CD4-positive, alpha-beta T cell treated with Interleukin-6 at 100 ng/mL for 8 hours (primary cell): ENCODE data around the gene CNTNAP2.

Source experiments
- DNase-seq: peaks from one replicate; pipeline ENCODE4 v3.0.0-alpha.2; 2020; ENCODE audit warnings: mixed read lengths, low spot score

CNTNAP2 gene

GRCh38 chr7:147251751-147252325 is 1135.2 kb downstream of the CNTNAP2 start:
- no peak for DNase-seq

- DNase-seq = no peak
Measured at GRCh38 chr7:147261693-147262092, 1145.1 kb downstream of the CNTNAP2 start.

GRCh38 chr7:147265528-147265927 is 1148.9 kb downstream of the CNTNAP2 start:
- DNase-seq = no peak

GRCh38 chr7:147276106-147276505 is 1159.5 kb downstream of the CNTNAP2 start:
- no peak for DNase-seq

GRCh38 chr7:147276783-147277370 is 1160.3 kb downstream of the CNTNAP2 start:
- DNase-seq = no peak

- no peak for DNase-seq
Measured at GRCh38 chr7:147279514-147279913, 1162.9 kb downstream of the CNTNAP2 start.

GRCh38 chr7:147279964-147280374 is 1163.4 kb downstream of the CNTNAP2 start:
- DNase-seq = no peak

GRCh38 chr7:147282204-147282603 is 1165.6 kb downstream of the CNTNAP2 start:
- DNase-seq = no peak

GRCh38 chr7:147296201-147296600 is 1179.6 kb downstream of the CNTNAP2 start:
- no peak for DNase-seq

GRCh38 chr7:147296986-147297385 is 1180.4 kb downstream of the CNTNAP2 start:
- no peak for DNase-seq

GRCh38 chr7:147298611-147299043 is 1182.0 kb downstream of the CNTNAP2 start:
- DNase-seq = no peak

GRCh38 chr7:147300293-147300692 is 1183.7 kb downstream of the CNTNAP2 start:
- DNase-seq = no peak

GRCh38 chr7:147304376-147304775 is 1187.8 kb downstream of the CNTNAP2 start:
- no peak for DNase-seq

- DNase-seq = no peak
Measured at GRCh38 chr7:147305827-147306226, 1189.2 kb downstream of the CNTNAP2 start.

GRCh38 chr7:147308539-147308938 is 1191.9 kb downstream of the CNTNAP2 start:
- no peak for DNase-seq

- DNase-seq = no peak
Measured at GRCh38 chr7:147311336-147311735, 1194.7 kb downstream of the CNTNAP2 start.

GRCh38 chr7:147321504-147321903 is 1204.9 kb downstream of the CNTNAP2 start:
- DNase-seq = no peak

- DNase-seq = no peak
Measured at GRCh38 chr7:147332988-147333387, 1216.4 kb downstream of the CNTNAP2 start.

GRCh38 chr7:147363101-147363500 is 1246.5 kb downstream of the CNTNAP2 start:
- DNase-seq = no peak

- no peak for DNase-seq
Measured at GRCh38 chr7:147376192-147376591, 1259.6 kb downstream of the CNTNAP2 start.

GRCh38 chr7:147380926-147381325 is 1264.3 kb downstream of the CNTNAP2 start:
- DNase-seq = no peak

- DNase-seq = no peak
Measured at GRCh38 chr7:147394329-147394728, 1277.7 kb downstream of the CNTNAP2 start.

GRCh38 chr7:147400221-147400689 is 1283.7 kb downstream of the CNTNAP2 start:
- DNase-seq = no peak

GRCh38 chr7:147400925-147401324 is 1284.3 kb downstream of the CNTNAP2 start:
- no peak for DNase-seq
